Transverse colon (tissue), 4 donors: Measurements from ENCODE around the gene IL10. TPM values are rescaled to one million over a fixed set of nuclear protein-coding genes. Genes with fewer than 3 reads are reported as not detected.
A peak's percentile ranks its signal among the peaks of the same experiment; 100 is the strongest.

Source experiments
- DNase-seq: peaks from one replicate; pipeline ENCODE4 v3.0.0-alpha.2; 2019
- H3K27ac ChIP-seq, 4 donors: fragments of 200-600 bp; sonication (generic); 2 replicates each; pipeline ENCODE4 v1.5.1; 2016 to 2018; ENCODE audit warnings: inconsistent platforms in 4 of 4
- H3K27me3 ChIP-seq: fragments of 200-600 bp; sonication (generic); 2 replicates; pipeline ENCODE4 v1.5.1; 2017; ENCODE audit warnings: inconsistent platforms
- H3K36me3 ChIP-seq, 4 donors: fragments of 200-600 bp; sonication (generic); 2 replicates each; pipeline ENCODE4 v1.5.1; 2017 to 2019; ENCODE audit warnings: inconsistent platforms in 4 of 4
- H3K4me1 ChIP-seq, 4 donors: fragments of 200-600 bp; sonication (generic); 2 replicates each; pipeline ENCODE4 v1.5.1; 2017 to 2020; ENCODE audit warnings: inconsistent platforms in 4 of 4
- H3K4me3 ChIP-seq, 4 donors: fragments of 200-600 bp; sonication (generic); 1 replicate in 1 of 4; 2 replicates in 3 of 4; pipeline versions ENCODE4 v1.5.1 to v1.6.1; 2017 to 2019; ENCODE audit warnings: inconsistent platforms in 4 of 4
- H3K9me3 ChIP-seq, 2 donors: fragments of 200-600 bp; sonication (generic); 2 replicates each; pipeline ENCODE4 v1.5.1; 2017 to 2019; ENCODE audit warnings: inconsistent platforms in 2 of 2
- EP300 ChIP-seq: sonication (generic); formaldehyde crosslinking; IDR thresholded peaks from one replicate; pipeline ENCODE4 v1.6.1; 2017; ENCODE audit warnings: antibody characterized with exemption, low read depth
- POLR2A ChIP-seq: fragments of 450-650 bp; IDR thresholded peaks from one replicate; pipeline ENCODE4 v1.6.1; 2016; ENCODE audit warnings: antibody characterized with exemption, mild to moderate bottlenecking, moderate library complexity
- POLR2AphosphoS5 ChIP-seq, 3 donors: sonication (generic); formaldehyde crosslinking; IDR thresholded peaks; one replicate each; pipeline ENCODE4 v1.6.1; 2016; ENCODE audit warnings: antibody characterized with exemption in 3 of 3
- WGBS, 2 donors: methylation state at CpG; one replicate each; pipeline ENCODE4 v1.1.5; 2018; ENCODE audit warnings: low coverage in 1 of 2; 5-methylcytosine and 5-hydroxymethylcytosine counted together
- in situ Hi-C, 4 donors: fragments of 200-750 bp; cut with MboI; loops; one replicate each; pipeline versions ENCODE4 v1.15.0 to v1.15.1; 2017; ENCODE audit warnings: low sequenced_read_pairs in 3 of 4, low pct_ligation_motif_present in 1 of 4, low pct_unique_long_range_greater_than_20kb in 1 of 4
- intact Hi-C: fragments of 100-400 bp; cut with DNase I; formaldehyde crosslinking; loops from one replicate; pipeline ENCODE4 v1.15.1; 2023; ENCODE audit warnings: low total_unique reads
- total RNA-seq, 4 donors: library from RNA; depleted of rRNA; stranded (reverse); fragments of >200 nt; gene quantifications; one replicate each; pipeline ENCODE4 v1.1.0, GENCODE V29; 2016
- TF ChIP-seq, protein P1 (sequence below), 5 experiments: fragments of 200-600 bp in 3 of 5; fragments of 450-650 bp in 2 of 5; sonication (generic) in 3 of 5; IDR thresholded peaks; 1 replicate in 2 of 5; 2 replicates in 3 of 5; pipeline ENCODE4 v1.5.1; 2016 to 2017; ENCODE audit warnings: antibody characterized with exemption in 5 of 5, inconsistent platforms in 3 of 5, mild to moderate bottlenecking in 2 of 5, moderate library complexity in 1 of 5

The IL10 gene
- total RNA-seq, 4 donors from 2014 or later = 1.6 to 4.4 TPM; not detected in 2

- in situ Hi-C loops = loop anchor here in 1 of 4 donors (25.0 kb wide), 1 partner anchor 171 kb away; the partner anchor contains the start of gene FCMR
- Histone ChIP-seq H3K9me3 (no peaks in the 10 kb centered on the region), H3K27me3 (no peaks in the 10 kb centered on the region), H3K4me1 (peaks cover 0 to 22% (median 5%) of the 10 kb centered on the region in 4 donors), H3K27ac (no peak overlapping the region), H3K4me3 (no peak overlapping the region), H3K36me3 (no peaks in the 10 kb centered on the region)
- TF ChIP-seq POLR2A (no peak), POLR2AphosphoS5 (IDR thresholded peaks at IDR 0.05) (no peak), EP300 (no peak)
- TF ChIP-seq, protein P1, sequence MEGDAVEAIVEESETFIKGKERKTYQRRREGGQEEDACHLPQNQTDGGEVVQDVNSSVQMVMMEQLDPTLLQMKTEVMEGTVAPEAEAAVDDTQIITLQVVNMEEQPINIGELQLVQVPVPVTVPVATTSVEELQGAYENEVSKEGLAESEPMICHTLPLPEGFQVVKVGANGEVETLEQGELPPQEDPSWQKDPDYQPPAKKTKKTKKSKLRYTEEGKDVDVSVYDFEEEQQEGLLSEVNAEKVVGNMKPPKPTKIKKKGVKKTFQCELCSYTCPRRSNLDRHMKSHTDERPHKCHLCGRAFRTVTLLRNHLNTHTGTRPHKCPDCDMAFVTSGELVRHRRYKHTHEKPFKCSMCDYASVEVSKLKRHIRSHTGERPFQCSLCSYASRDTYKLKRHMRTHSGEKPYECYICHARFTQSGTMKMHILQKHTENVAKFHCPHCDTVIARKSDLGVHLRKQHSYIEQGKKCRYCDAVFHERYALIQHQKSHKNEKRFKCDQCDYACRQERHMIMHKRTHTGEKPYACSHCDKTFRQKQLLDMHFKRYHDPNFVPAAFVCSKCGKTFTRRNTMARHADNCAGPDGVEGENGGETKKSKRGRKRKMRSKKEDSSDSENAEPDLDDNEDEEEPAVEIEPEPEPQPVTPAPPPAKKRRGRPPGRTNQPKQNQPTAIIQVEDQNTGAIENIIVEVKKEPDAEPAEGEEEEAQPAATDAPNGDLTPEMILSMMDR (IDR thresholded peaks at IDR 0.05) = no peak
- WGBS, 2 donors = 80 to 94% methylated on average over 1 to 6 of the region's 6 CpGs
- no peak for DNase-seq
- intact Hi-C loops = no loop called here
These were observed 31.1 kb downstream of the IL10 start for GRCh38 chr1:206741142-206741701.

- Histone ChIP-seq H3K4me1 (peaks cover 0 to 26% (median 5%) of the 10 kb centered on the region in 4 donors), H3K27ac (no peak overlapping the region), H3K9me3 (no peaks in the 10 kb centered on the region), H3K36me3 (no peaks in the 10 kb centered on the region), H3K4me3 (no peak overlapping the region), H3K27me3 (no peaks in the 10 kb centered on the region)
- peak; percentile 43 for DNase-seq
- 56% methylated on average over 5 of the region's 5 CpGs; no CpG with 5 or more reads in 1 of the 2 donors for WGBS, 2 donors
- TF ChIP-seq POLR2A (no peak), POLR2AphosphoS5 (IDR thresholded peaks at IDR 0.05) (no peak), EP300 (no peak)
- TF ChIP-seq, protein P1 (IDR thresholded peaks at IDR 0.05) = no peak
- in situ Hi-C loops (loop anchor here in 3 of 4 donors (10.0 to 25.0 kb wide), 4 partner anchors 65 to 245 kb away; partner anchors contain the start of gene FCMR (in 1 of the 3)), intact Hi-C loops (no loop called here)
These were observed 32.8 kb downstream of the IL10 start for GRCh38 chr1:206739411-206740076.

DNA sequence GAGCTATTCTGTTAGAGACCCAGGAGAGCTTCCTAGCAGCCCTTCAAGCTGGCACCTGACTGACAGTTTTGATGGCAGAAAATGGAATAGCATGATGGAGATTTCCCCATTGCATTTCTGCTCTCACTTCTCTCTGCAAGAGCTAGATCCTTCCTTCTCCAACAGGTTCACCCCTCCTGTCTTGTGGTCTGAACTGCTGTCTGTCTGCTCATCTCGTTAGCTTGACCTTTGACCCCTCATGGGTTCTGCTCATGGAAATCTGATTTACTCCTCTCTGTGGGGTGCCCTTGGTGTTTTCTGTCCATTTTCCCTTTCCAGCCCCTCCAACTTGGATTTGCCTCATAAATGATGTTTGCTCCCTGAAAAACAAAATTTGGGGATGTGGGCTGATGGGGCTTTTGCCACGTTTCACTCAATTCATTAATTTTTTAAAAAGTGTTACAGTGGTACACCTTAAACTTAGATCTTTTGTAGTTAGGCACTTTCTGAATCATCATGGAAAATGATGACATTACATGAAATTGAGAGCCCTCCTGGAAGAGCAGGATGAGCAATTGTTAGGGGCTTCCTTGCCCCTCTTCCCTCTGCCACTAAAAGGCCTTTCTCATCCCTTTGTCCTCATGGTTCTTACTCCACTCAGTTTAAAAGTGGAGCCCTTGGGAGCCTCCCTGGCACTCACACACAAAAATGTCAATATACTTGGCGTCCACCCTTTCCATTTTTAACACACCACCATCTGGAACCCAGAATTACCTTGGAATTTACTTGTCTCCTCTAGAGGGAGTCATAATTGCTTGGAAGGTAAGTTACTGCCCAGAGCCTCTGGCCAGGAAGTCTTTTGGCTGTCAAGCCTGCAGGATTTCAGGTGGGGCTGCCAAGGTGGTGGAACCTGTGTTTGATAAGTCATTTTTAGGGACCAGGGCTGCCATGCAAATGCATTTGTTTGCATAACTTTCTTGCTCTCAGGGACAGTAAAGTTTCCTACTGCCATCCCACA lies 33.6 kb downstream of the IL10 start:
- peaks cover 0 to 26% (median 5%) of the 10 kb centered on the region in 4 donors for H3K4me1 ChIP-seq
- no peaks in the 10 kb centered on the region for H3K27me3 ChIP-seq
- 55 to 71% methylated on average over 2 to 3 of the region's 3 CpGs for WGBS, 2 donors
- H3K36me3 ChIP-seq = no peaks in the 10 kb centered on the region
- no peak overlapping the region for H3K4me3 ChIP-seq
- no peak for TF ChIP-seq POLR2A
- TF ChIP-seq, protein P1 (IDR thresholded peaks at IDR 0.05) = peak in 1 of 5 experiments; percentile 10
- no peaks in the 10 kb centered on the region for H3K9me3 ChIP-seq
- no peak overlapping the region for H3K27ac ChIP-seq
- DNase-seq = no peak
- intact Hi-C loops (no loop called here), in situ Hi-C loops (loop anchor here in 3 of 4 donors (10.0 to 25.0 kb wide), 4 partner anchors 66 to 246 kb away; partner anchors contain the start of gene FCMR (in 1 of the 3))
